ENCODE measurements around the gene HOXA11.
A peak's percentile ranks its signal among the peaks of the same experiment; 100 is the strongest.

HOXA11 gene

DNA sequence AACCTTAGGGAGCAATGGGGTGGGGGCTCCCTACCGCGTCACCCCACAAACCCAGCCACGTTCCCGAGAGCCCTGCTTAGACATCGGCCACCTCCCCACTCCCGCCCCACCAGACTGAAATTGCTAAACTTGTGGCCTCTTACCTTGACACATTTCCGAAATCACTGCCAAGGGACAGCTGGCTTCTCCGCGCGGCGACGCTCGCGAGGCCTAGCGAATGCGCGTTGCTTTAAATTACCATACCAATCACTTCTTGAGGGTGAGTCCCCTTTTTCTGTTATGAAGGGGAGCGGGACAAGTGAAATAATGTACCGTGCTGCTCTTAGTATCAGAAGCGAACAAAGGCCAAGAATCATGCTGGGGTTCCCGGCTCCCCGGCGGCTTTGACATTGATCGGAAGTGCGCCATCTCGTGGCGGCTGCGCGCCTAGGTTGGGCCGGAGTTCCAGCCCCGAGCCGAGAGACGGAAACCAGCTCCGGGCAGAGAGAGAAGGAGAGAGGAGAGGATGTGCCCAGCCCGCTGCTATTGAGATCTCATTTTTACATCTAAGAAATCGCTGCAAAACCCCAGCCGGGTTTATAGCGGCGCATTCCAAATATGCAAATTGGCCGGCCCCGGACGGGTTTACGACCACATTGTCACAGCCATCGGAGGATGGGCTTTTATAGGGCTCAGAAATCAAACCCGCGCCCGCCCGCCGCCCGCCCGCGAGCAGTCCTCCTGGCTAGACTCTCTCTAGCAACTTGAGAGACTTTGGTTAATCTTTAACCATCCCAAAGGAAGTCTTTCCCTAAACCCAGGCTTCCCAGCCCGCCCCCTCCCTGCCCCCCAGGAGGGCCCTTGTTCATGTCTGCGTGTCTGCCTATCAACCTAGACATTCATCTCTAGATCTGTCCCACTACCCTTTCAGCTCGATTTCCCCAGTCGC, 5.3 kb downstream of the HOXA11 start:
- DNase-seq: peak; percentile 46

DNA sequence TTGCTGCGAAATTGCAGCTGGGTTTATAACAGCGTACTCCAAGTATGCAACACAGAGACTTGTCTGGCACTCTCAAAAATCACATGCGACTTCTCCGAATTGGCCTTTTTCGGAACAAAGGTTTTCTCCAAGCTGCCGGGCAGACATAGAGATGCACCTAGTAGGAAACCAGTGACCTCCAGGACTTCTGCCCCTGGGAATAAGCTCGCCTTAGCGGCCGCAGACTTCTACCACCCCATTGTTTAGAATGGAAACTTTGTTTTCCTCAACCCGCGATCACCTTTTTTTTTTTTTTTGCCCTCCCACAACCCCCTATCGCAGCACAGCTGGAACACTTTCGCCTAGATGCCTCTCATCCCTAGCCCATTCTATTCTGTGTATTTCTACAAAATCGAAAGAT, 6.0 kb downstream of the HOXA11 start:
- DNase-seq: no peak

DNA sequence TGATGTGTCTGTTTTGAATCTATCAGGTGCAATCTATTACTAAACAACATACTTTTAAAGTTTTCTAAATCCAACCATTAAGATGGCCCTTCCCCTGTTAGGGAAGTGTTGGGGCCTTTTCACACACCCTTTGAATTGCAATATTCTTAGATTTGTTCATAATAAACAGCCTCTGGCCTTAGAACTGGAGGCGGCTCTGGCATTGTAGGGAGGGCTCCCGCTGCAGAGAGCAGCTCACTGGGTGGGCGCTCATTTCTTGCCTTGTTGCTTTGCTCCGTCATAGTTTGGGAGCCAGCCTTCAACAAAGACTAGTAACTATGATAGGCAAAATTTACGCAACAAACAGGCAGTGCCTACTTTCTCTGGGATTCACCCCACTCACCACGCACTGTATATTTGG, 6.7 kb downstream of the HOXA11 start:
- DNase-seq: no peak

DNA sequence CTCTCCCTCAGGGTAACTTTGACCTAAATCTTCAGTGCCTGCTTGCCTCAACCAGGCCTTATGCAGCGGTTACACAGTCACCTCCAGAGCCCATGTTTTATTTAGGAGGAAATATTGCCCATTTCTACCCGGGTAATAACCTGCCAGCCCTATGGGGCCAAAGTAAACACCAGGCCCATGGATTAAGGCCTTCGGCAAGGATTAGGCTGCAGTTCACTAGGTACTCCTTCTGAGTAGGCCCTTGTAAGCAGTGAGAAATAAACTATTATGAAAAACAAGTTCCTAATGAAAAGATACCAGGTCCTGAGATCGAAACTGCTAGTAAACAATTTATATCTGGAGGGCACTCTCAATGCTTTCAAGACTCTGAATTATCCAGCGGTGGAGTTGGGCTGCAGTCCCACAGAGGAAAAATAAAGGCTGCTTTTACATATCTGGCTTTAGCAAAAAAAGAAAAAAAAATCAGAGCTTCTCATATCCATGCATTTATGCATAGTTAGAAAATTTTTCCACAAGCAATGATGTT, 7.2 kb downstream of the HOXA11 start:
- no peak for DNase-seq

DNA sequence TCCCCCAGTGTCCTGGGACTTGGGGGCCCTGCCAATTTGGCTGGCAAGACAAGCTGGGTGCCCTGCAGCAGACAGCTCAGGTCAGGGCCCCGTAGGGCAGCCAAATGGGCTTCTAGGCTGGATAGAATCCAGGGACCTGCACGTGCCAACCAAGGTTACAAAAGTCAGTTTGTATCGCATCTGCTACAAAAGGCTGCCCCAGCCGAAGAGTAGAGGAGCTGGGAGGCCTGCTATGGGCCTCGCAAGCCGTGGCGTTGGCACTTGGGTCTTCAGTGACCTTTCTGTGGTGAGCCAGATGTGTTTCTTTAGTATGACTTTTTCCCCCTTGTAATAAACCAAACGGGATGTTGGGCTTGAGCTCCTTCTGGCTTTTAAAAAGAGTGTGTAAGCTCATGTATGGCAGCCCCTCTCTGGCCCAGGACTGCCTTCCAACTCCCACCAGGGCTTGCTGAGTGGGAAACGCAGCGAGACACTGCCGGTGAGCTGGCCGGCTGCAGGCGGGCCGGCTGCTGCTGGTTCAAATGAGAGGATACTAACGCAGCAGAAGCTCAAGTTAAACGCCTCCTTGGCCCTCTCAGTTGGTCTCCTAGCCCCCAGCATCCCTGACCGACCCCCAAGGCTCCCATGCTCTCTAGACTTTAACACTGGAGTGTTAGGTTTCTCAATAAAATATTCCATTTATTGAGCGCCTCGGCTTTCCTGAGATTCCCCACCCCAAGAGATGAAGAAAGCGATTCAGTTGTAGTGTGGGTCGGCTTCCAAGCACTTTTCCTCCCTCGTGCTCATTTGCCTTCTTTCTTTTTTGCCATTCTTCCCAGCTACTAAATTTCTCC, 7.9 kb downstream of the HOXA11 start:
- DNase-seq: no peak

DNA sequence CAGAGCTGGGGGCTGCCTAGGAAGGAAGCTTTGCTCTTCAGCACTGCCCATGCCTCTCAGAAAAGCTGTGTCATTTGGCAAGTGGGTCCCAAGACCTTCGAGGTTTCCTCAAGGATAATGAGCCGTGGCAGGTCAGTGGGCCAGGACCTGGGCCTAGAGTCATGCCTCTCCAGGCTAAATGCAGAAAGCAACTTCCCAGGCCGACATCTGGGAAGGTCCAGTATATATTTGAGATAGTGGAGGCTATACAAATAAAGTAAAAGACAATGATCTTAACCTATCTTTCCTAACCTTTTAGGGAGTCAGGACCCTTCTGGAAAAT, 8.5 kb downstream of the HOXA11 start:
- DNase-seq: no peak

DNA sequence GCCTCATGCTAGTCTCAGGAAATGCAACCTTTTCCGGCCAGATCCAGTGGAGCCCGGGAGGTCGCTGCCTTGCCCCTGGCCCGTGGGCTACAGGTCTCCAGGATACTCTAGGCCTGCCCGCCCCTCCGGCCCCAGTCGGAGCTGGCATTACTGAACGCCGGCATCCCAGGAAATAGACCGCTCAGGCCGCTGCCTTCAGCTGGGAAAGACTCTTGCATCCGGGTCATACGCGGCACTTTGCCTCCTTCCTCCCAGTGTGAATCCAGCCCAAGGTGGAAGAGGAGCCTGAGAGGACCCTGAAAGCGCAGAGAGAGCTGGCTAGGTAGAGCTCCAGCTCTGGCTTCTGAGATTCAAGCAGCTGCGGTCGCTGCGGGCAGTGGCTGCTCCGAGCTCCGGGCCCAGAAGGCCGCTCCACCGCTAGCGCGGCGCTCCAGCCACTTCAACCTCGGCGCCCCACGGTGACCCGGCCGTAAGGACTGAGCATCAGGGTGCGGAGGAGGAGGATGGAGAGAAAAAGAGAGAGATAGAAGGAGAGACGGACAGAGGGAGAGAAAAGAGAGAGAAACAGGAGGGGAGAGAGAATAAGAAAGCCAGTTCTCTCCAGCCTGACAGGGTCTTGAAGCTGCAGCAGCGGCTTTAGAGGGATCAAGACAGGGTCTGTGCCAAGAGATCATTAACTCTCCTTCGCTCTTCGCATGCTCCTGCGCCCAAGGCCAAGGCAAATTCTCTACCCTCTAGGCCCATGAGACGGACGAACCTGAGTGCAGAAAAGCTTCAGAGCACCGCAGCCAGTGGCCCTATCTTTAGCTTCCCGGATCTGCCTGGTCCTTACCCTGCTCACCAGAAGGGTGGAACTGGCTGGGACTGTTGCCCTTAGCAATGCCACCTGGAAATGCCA, 9.2 kb downstream of the HOXA11 start:
- no peak for DNase-seq

DNA sequence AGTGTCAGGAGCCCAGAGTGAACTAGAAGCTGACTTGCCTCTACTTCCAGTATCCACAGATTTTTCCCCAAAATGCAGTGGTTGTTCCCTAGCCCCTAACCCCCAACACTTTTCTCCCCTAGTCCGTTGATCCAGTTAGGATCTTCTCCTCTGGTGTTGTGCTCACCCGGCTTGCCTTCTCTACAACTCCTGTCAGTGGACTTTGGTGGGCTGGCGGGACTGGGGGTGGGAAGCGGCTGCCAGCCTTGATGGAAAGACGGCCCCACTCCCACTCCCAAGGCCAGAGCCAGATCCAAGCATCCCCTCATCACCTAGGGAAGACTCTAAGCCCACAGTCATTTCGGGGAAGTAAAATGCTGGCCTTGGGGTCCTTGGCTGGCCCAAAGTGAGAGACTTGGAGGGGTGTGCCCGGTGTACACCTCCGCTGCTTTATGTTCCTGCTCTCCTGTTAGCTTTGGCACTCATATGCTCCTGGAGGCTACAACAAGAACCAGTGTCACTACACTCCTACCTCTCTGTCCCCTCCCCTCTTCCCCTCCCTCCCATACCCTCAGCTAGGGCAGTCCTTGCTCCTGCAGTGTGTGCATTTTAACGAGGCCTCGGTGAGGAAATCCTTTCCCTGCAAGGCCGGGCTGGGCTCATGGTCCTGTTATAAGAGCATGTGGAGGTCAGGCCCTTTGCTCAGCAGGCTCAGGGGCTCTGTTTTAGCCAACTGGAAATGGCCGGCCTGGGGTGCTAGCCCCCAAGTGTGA, 10.0 kb downstream of the HOXA11 start:
- no peak for DNase-seq

DNA sequence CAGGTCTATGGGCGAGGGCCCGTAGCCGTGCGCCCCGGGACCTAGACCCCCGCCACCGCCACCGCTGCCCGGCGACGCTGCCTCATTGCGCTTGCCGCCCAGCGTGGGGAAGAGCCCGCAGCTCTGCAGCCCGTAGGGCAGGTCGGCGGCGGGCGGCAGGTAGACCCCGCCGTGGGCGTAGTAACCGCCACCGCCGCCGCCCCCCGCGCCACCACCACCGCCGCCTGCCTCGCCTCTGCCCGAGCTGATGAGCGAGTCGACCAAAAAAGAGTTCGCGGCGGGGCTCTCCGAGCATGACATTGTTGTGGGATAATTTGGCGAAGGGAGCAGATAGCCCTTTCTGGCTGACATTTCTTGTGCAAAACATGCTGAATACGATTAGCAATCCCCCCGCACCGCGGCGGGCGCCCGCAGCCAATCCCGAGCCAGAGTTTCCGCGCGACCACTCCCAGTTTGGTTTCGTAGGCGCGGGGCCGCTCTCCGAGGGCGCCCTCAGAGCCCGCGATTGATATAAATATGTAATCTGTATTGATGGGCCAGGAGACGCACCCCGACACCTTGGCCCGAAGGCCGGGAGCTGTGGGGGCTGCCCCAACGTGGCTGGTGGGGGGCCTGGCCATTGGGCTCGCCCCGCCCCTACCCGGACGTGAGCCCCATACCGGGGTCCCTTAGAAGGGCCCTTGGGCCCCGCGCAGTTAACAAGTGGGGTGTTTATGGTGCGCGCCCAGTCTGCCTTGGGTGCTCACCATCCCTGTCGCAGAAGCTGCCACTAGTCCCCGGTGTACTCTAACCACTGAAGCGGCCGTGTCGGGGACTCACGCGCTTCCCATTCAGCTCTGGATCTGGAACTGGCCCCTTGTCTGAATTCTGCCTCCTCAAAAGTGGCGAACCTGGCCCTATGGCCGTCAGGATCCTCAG, 10.8 kb downstream of the HOXA11 start, which contains the start of gene HOXA10:
HOXA10 (minus strand) TSS at position 365 of the 918 bp plus-strand sequence; CDS start at position 351, 14 bp downstream.
- no peak for DNase-seq

DNA sequence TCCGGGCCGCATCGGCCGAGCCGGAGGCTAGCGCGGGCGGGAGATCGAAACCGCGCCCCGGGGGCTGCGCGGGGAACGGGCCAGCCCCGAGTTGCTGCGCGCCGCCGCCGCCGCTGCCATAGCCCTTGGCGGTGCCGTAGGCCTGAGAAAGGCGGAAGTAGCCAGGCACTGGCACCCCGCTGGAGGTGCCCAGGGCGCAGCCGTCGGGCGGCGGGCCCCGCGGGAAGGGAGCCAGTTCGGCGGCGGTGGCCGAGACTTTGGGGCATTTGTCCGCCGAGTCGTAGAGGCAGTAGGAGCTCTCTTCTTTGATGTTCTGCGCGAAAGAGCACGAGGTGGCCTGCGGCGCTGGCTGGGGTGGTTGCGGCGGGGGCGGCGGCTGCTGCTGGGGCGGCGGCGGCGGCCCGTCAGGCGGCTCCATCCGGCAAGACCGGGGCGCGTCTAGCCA, 11.5 kb downstream of the HOXA11 start:
- DNase-seq: no peak

DNA sequence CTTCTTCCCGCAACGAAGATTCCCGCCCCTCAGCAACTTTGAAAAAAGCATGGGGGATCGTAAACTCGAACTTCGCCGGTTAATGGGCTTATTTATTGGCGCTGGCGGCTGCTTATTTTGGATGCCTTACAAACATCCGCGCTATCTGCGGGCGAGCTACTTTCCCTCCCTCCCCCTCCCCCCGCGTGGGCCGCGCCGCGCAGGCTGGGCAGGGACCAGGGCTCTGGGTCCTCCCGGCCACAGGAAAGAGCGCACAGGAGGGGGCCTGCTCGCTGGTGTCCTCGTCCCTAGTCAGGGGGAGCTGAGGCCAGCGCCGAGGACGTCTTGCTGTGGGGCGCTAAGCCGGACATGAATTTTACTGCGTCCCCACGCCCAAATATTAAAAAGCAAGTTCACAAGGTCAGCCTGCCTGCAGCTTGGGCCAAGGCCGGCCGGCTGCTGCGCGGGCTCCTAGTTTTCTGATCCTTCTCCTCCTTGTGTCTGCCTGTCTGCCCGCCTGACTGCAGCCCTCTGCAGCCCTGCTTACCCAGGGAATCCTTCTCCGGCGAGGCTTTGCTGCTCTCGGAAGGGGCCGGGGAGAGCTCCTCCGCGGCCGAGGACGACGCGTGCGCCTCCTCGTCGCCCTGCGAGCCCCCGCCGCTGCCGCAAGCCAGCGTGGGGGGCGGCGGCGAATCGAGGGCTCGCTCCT, 12.1 kb downstream of the HOXA11 start:
- no peak for DNase-seq

DNA sequence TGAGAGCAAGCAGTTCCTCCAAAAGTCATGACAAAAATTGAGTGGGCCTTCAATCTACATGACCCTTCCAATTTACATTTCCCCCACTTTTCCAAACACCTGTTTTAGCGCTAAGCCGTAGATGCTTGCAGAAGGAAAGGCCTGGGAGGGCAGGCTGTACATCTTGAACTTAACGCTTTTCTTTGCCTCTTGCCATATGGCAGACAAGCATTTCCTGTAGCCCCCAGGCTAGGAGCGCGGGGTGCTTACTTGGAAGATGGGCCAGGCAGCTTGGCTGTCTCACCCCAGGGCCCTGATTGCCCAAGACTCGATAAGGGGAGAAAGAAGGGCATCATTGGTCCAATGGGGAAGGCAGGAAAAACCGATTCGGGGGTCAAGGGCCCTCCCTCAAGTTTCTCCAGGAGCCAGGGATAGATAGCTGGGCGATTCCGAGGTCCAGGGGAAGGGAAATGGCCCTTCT, 12.7 kb downstream of the HOXA11 start:
- DNase-seq: no peak

DNA sequence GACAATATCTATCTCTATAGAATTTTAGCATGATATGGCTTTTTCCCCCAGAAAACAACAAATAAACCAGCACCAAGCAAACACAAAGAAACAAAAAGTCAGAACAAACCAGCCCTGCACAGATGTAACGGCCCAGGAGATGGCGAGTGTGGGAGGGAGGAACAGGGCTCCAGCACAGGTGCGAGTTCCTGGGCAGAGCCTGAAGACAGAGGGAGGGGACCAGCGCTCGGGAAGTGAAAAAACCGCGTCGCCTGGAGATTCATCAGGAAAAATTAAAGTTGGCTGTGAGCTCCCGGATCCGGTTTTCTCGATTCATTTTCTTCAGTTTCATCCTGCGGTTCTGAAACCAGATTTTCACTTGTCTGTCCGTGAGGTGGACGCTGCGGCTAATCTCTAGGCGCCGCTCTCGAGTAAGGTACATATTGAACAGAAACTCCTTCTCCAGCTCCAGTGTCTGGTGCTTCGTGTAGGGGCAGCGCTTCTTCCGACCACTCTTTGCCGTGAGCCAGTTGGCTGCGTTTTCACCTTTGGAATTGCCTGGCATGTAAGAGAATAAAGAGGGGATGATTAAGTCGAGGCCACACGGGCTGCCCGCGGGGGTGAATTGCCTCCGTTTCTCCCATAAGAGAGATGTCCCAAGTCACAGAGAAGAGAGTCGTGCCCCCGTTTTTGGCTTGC, 13.3 kb downstream of the HOXA11 start:
- DNase-seq: no peak

DNA sequence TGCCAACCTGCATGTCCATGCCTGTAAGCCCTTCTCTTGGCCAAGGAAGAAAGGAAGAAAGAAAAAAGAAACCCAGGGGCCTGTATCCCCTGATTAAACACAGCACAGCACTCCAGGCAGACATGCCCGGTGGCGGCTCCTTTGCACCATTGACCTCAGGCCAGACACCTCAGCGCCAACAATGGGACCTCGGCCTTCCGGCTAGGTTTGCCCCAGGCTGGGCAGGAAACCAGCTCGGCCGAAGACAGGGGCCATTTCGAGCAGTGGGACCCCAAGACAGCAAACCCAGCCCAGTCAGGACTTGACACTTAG, 13.8 kb downstream of the HOXA11 start:
- no peak for DNase-seq

DNA sequence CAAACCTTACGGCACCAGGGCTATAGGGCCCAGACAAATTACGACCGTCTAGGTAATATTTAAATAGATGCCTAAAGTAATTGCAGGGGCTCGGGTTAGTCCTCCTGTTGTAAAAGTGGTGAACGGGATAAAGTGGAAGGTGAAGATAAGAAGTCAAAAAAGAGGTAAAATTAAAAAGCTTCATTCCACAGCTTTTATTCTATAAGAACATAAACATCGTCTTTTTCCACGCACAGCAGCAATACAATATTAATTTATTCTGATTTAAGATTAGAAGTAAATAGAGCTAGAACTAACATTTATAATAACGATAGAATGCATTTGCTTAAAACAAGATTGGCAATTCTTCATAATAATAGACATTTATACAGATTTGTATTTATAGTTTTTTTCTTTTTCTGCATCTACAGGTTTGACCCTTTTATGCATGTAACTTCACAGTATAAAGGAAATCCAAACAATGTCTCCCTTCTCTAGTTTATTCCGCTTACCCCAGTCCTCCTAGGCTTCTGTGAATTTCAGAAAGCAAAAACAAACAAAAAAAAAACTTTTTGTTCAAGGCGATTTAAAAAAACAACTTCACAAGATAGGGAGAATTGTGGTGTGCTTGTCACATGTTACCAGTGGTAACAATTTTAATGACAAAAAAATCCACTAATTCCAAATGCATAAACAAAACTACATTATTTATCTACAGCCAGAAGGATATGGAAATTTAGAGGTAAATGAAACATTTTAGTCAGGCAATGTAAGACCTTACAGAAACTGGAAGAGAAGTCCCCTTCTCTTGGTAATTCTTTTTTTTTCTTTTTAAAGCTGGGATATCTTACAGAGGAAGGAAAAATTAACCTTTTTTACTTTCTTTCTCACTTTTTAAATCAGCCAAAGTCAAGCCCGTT, 14.4 kb downstream of the HOXA11 start:
- DNase-seq: no peak

DNA sequence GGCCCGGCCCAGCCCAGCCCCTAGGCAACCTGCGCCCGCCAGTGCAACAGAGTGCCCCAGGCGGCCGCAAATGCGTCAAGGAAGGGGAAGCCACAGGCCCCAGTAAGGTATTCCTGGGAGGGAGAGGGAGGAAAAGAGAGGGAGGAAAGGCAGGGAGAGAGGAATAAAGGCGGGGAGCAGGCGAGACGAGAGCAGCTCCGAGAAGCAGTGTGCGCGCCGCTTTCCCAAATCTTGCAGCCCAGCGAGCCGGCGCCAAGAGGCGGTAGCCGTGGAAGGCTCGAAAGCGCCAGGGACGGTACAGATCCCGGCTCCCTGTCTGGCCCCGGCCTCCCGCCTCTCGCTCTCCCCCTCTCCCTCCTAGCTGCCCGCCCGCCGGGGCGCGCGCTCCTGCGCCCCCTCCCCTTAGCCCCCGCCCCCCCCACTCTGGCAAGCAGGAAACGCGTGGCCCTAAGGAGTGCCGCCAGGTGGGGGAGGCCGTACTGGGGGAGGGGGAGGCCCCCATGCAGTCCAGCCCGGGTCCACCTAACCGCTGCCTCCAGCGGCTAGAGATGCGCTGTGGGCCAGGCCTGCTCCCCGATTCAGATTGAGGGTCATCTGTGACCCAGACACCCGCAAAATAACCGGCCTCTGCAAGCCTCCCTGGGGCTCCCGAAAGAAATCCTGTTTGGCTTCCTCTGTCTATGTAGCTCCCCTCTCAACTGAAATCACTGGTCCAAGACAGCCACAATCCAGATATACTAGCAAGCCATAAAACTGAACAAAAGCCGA, 15.2 kb downstream of the HOXA11 start:
- DNase-seq: no peak

DNA sequence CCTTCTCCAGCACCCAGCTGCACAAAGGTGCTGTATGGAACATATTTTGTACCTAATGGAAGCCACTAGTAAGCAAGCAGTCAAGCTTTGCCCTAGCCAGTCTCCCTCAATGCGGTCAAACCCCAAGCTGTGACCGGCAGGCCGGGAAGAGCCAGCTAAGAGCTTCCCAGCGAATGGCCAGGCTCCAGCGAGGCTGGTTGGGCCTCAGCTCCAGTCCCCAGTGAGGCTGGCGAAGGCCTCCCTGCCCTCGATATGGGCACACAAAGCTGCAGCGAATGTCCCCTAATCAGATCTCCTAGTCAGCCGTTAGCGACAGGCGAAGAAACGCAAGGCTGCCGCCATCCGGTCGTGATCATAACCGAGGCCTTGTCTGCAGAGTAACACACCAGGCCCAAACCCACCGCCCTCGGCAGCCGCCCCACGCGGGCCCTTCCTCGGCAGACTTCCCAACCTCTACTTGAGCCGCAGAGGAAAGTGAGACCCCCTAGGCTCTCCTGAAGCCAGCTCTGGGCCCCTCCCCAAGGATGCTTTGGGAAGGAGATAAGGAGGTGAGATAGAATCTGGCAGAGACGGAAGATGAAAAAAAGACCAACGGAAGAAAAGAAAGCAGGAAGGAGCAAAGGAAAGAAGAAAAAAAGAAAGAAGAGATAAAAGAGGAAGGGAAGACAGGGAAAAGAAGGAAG, 16.6 kb downstream of the HOXA11 start:
- no peak for DNase-seq
